Trophoblast cell (in vitro differentiated cells and primary cell): Measurements from ENCODE around the gene CPEB2.

ENCODE experiments used
- DNase-seq, 2 donors: peaks; one replicate each; pipeline ENCODE4 v3.0.0-alpha.2; 2016
- H2AFZ ChIP-seq: 2 replicates; pipeline ENCODE4 v1.6.1; 2013; ENCODE audit warnings: low read length, moderate library complexity, mild to moderate bottlenecking; ENCODE audit not compliant: insufficient read depth, poor library complexity
- H2AK5ac ChIP-seq: 2 replicates; pipeline ENCODE4 v1.6.1; 2013; ENCODE audit warnings: mild to moderate bottlenecking, low read length
- H2BK120ac ChIP-seq: 2 replicates; pipeline ENCODE4 v1.6.1; 2013; ENCODE audit warnings: low read length, mild to moderate bottlenecking, moderate library complexity; ENCODE audit not compliant: insufficient read depth, poor library complexity
- H2BK12ac ChIP-seq: 2 replicates; pipeline ENCODE4 v1.6.1; 2013; ENCODE audit warnings: mild to moderate bottlenecking, low read length, moderate library complexity
- H2BK5ac ChIP-seq: 2 replicates; pipeline ENCODE4 v1.6.1; 2013; ENCODE audit warnings: low read length, low read depth, moderate library complexity, mild to moderate bottlenecking; ENCODE audit not compliant: poor library complexity
- H3K14ac ChIP-seq: 2 replicates; pipeline ENCODE4 v1.6.1; 2013; ENCODE audit warnings: mild to moderate bottlenecking, low read length
- H3K18ac ChIP-seq: 2 replicates; pipeline ENCODE4 v1.6.1; 2013; ENCODE audit warnings: mild to moderate bottlenecking, low read length
- H3K23ac ChIP-seq: 2 replicates; pipeline ENCODE4 v1.6.1; 2013; ENCODE audit warnings: low read length
- H3K27ac ChIP-seq: 2 replicates; pipeline ENCODE4 v1.5.1; 2013; ENCODE audit warnings: low read depth, mild to moderate bottlenecking, inconsistent platforms, low read length, moderate library complexity
- H3K27me3 ChIP-seq: 2 replicates; pipeline ENCODE4 v1.6.1; 2013; ENCODE audit warnings: inconsistent platforms, mild to moderate bottlenecking, low read length, moderate library complexity; ENCODE audit not compliant: insufficient read depth
- H3K36me3 ChIP-seq, 2 experiments: 1 replicate in 1 of 2; 2 replicates in 1 of 2; pipeline ENCODE4 v1.6.1; 2013; ENCODE audit warnings: low read length in 2 of 2, mild to moderate bottlenecking in 2 of 2, moderate library complexity in 1 of 2; ENCODE audit not compliant: insufficient read depth in 2 of 2, control insufficient read depth in 1 of 2
- H3K4ac ChIP-seq: 2 replicates; pipeline ENCODE4 v1.6.1; 2013; ENCODE audit warnings: low read depth, mild to moderate bottlenecking, low read length, moderate library complexity
- H3K4me1 ChIP-seq, 2 experiments: 1 replicate in 1 of 2; 2 replicates in 1 of 2; pipeline ENCODE4 v1.6.1; 2013; ENCODE audit warnings: low read length in 2 of 2, mild to moderate bottlenecking in 2 of 2, moderate library complexity in 1 of 2; ENCODE audit not compliant: insufficient read depth in 2 of 2, control insufficient read depth in 1 of 2
- H3K4me2 ChIP-seq: 2 replicates; pipeline ENCODE4 v1.6.1; 2013; ENCODE audit warnings: inconsistent platforms, mild to moderate bottlenecking, low read length, moderate library complexity
- H3K4me3 ChIP-seq: 2 replicates; pipeline ENCODE4 v1.5.1; 2013; ENCODE audit warnings: mild to moderate bottlenecking, low read depth, low read length, inconsistent platforms
- H3K79me1 ChIP-seq: one replicate; pipeline ENCODE4 v1.6.1; 2013; ENCODE audit warnings: low read length
- H3K79me2 ChIP-seq: 2 replicates; pipeline ENCODE4 v1.6.1; 2013; ENCODE audit warnings: low read length, mild to moderate bottlenecking; ENCODE audit not compliant: control insufficient read depth, insufficient read depth, poor library complexity
- H3K9ac ChIP-seq: 2 replicates; pipeline ENCODE4 v1.6.1; 2013; ENCODE audit warnings: mild to moderate bottlenecking, low read length
- H3K9me3 ChIP-seq: 2 replicates; pipeline ENCODE4 v1.6.1; 2013; ENCODE audit warnings: low read depth, mild to moderate bottlenecking, control low read depth, inconsistent platforms, low read length; ENCODE audit not compliant: insufficient read depth
- H4K12ac ChIP-seq: 2 replicates; pipeline ENCODE4 v1.6.1; 2013; ENCODE audit warnings: low read depth, mild to moderate bottlenecking, low read length, moderate library complexity
- H4K8ac ChIP-seq: 2 replicates; pipeline ENCODE4 v1.6.1; 2013; ENCODE audit warnings: low read depth, mild to moderate bottlenecking, low read length, moderate library complexity
- H4K91ac ChIP-seq: one replicate; pipeline ENCODE4 v1.6.1; 2013; ENCODE audit warnings: low read depth, mild to moderate bottlenecking, low read length, moderate library complexity
- WGBS: extraction: QIAGEN DNeasy Blood & Tissue Kit; methylation state at CpG from one replicate; pipeline ENCODE4 v1.1.7; 2013; ENCODE audit warnings: missing lambda C conversion rate; ENCODE audit not compliant: insufficient read length, insufficient coverage; ENCODE audit errors: extremely low coverage; 5-methylcytosine and 5-hydroxymethylcytosine counted together

The CPEB2 gene

DNA sequence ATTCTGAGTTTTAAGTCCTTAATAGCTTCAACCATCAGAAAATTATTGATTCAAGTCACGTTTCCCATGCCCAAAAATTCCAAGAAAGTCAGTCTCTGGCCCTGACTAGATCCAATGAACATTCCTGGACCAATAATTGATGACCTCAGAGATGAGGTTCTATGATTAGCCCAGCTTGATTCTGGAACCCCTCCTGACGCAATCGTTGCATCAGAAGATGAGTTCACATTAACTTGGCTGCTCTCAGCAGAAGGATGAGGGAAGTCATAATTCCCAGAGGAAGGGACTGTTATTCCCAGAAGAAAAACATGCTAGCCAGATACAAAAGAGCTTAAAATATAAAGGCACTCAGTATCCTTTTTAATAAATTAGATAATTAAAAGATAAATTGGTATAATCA is 34.3 kb upstream of the CPEB2 start:
- H4K12ac ChIP-seq = no peak overlapping the region
- H4K8ac ChIP-seq = no peak overlapping the region
- no peak for DNase-seq
- no peak overlapping the region for H3K14ac ChIP-seq
- no peaks in the 10 kb centered on the region for H3K4me1 ChIP-seq
- H3K4me3 ChIP-seq = no peak overlapping the region
- H3K23ac ChIP-seq = no peak overlapping the region
- no peak overlapping the region for H2BK12ac ChIP-seq
- H3K27me3 ChIP-seq = no peaks in the 10 kb centered on the region
- H3K9me3 ChIP-seq = no peaks in the 10 kb centered on the region
- no peak overlapping the region for H3K4ac ChIP-seq
- H2BK120ac ChIP-seq = no peak overlapping the region
- no peaks in the 10 kb centered on the region for H3K79me2 ChIP-seq
- H3K79me1 ChIP-seq = no peaks in the 10 kb centered on the region
- no peak overlapping the region for H3K4me2 ChIP-seq
- no peak overlapping the region for H2AK5ac ChIP-seq
- no peaks in the 10 kb centered on the region for H3K36me3 ChIP-seq
- no peak overlapping the region for H4K91ac ChIP-seq
- no peak overlapping the region for H2AFZ ChIP-seq
- no CpG with 5 or more reads among the region's 3 CpGs for WGBS
- H3K27ac ChIP-seq = no peak overlapping the region
- H3K18ac ChIP-seq = no peak overlapping the region
- no peak overlapping the region for H2BK5ac ChIP-seq
- no peak overlapping the region for H3K9ac ChIP-seq

DNA sequence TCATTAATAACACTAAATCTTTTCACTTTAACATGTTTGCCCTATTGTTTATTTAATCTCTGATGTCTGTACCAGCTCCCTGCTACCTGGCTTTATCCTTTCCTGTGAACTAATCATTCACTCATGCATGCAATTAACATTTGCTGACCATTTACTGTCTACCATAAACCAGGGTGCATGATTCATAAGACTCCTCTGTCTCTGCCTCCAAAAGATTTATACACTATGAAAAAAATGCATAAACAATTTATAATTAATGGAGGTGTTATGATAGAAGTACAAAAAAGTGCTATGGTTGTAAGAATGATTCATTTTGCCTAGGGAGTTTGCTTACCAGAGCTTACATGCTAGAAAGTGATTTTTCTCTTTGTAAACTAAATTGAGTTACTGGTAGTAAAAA is 24.5 kb upstream of the CPEB2 start:
- Histone ChIP-seq H3K79me1 (no peaks in the 10 kb centered on the region), H2BK5ac (no peak overlapping the region), H2BK12ac (no peak overlapping the region), H3K4me2 (no peak overlapping the region), H4K8ac (no peak overlapping the region), H3K4me3 (no peak overlapping the region), H3K4ac (no peak overlapping the region), H3K36me3 (no peaks in the 10 kb centered on the region), H3K23ac (no peak overlapping the region), H3K27me3 (no peaks in the 10 kb centered on the region), H3K27ac (no peak overlapping the region), H3K18ac (no peak overlapping the region), H4K91ac (no peak overlapping the region), H4K12ac (no peak overlapping the region), H3K14ac (no peak overlapping the region), H3K79me2 (no peaks in the 10 kb centered on the region), H2AK5ac (no peak overlapping the region), H3K9ac (no peak overlapping the region), H2BK120ac (no peak overlapping the region), H3K4me1 (no peaks in the 10 kb centered on the region), H3K9me3 (no peaks in the 10 kb centered on the region), H2AFZ (no peak overlapping the region)
- no peak for DNase-seq

- H3K79me2 ChIP-seq = no peaks in the 10 kb centered on the region
- no peak overlapping the region for H3K27ac ChIP-seq
- no peak for DNase-seq
- no peak overlapping the region for H2BK5ac ChIP-seq
- no peaks in the 10 kb centered on the region for H3K9me3 ChIP-seq
- no peak overlapping the region for H3K4me3 ChIP-seq
- no peak overlapping the region for H2AK5ac ChIP-seq
- no peak overlapping the region for H2BK12ac ChIP-seq
- no peak overlapping the region for H3K4ac ChIP-seq
- H3K36me3 ChIP-seq = no peaks in the 10 kb centered on the region
- H3K79me1 ChIP-seq = no peaks in the 10 kb centered on the region
- H3K27me3 ChIP-seq = no peaks in the 10 kb centered on the region
- no peak overlapping the region for H4K12ac ChIP-seq
- H3K4me2 ChIP-seq = no peak overlapping the region
- no peak overlapping the region for H2AFZ ChIP-seq
- H3K9ac ChIP-seq = no peak overlapping the region
- no peak overlapping the region for H4K8ac ChIP-seq
- no peak overlapping the region for H4K91ac ChIP-seq
- H3K4me1 ChIP-seq = no peaks in the 10 kb centered on the region
- no peak overlapping the region for H2BK120ac ChIP-seq
- WGBS = no CpG with 5 or more reads among the region's 1 CpG
- H3K18ac ChIP-seq = no peak overlapping the region
- H3K14ac ChIP-seq = no peak overlapping the region
- no peak overlapping the region for H3K23ac ChIP-seq
Observed at GRCh38 chr4:14984448-14984847, 17.8 kb upstream of the CPEB2 start.

GRCh38 chr4:14985161-14985560 is 17.1 kb upstream of the CPEB2 start:
- no peak overlapping the region for H2AFZ ChIP-seq
- no peaks in the 10 kb centered on the region for H3K79me2 ChIP-seq
- H3K4me1 ChIP-seq = no peaks in the 10 kb centered on the region
- H3K4me3 ChIP-seq = no peak overlapping the region
- no peaks in the 10 kb centered on the region for H3K36me3 ChIP-seq
- H3K27me3 ChIP-seq = no peaks in the 10 kb centered on the region
- no peak overlapping the region for H3K27ac ChIP-seq
- no peak overlapping the region for H3K9ac ChIP-seq
- no peak overlapping the region for H2BK12ac ChIP-seq
- no peak overlapping the region for H3K23ac ChIP-seq
- no peak overlapping the region for H3K14ac ChIP-seq
- H2AK5ac ChIP-seq = no peak overlapping the region
- no peak overlapping the region for H2BK5ac ChIP-seq
- no peaks in the 10 kb centered on the region for H3K9me3 ChIP-seq
- no peak overlapping the region for H2BK120ac ChIP-seq
- H3K79me1 ChIP-seq = no peaks in the 10 kb centered on the region
- H3K4ac ChIP-seq = no peak overlapping the region
- no peak overlapping the region for H4K91ac ChIP-seq
- no CpG with 5 or more reads among the region's 1 CpG for WGBS
- H3K18ac ChIP-seq = no peak overlapping the region
- DNase-seq = peak in 1 of 2 donors; percentile 54
- H4K8ac ChIP-seq = no peak overlapping the region
- H3K4me2 ChIP-seq = no peak overlapping the region
- H4K12ac ChIP-seq = no peak overlapping the region

DNA sequence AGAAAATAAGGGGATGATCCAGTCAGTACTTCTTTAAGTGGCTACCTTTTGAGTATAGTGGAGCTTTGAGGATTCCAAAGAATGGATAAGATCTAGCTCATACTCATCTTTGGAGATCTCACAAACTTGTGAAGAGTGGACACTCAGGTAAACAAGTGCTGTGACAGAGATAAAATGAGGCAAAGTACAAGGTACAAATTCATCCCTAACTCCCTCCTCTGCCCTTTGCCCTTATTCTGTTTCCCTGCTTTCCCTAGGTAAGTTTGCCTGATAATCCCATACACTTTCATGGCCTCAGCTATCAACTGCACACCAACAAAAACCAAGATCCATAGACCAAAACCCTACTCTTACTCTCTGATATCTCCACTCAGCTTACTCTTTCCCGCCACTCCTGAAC is 16.4 kb upstream of the CPEB2 start:
- Histone ChIP-seq H3K9ac (no peak overlapping the region), H3K79me2 (no peaks in the 10 kb centered on the region), H3K27me3 (no peaks in the 10 kb centered on the region), H3K4me3 (no peak overlapping the region), H4K8ac (no peak overlapping the region), H3K27ac (no peak overlapping the region), H3K23ac (no peak overlapping the region), H3K36me3 (no peaks in the 10 kb centered on the region), H3K9me3 (no peaks in the 10 kb centered on the region), H2BK120ac (no peak overlapping the region), H2BK5ac (no peak overlapping the region), H3K18ac (no peak overlapping the region), H2AFZ (no peak overlapping the region), H4K12ac (no peak overlapping the region), H3K4me1 (no peaks in the 10 kb centered on the region), H4K91ac (no peak overlapping the region), H3K4me2 (no peak overlapping the region), H3K14ac (no peak overlapping the region), H3K4ac (no peak overlapping the region), H3K79me1 (no peaks in the 10 kb centered on the region), H2BK12ac (no peak overlapping the region), H2AK5ac (no peak overlapping the region)
- no peak for DNase-seq
- no CpG with 5 or more reads among the region's 1 CpG for WGBS
